Bronchial epithelial cell (primary cell): ENCODE measurements around the gene NLRP1. TPM values are rescaled to one million over a fixed set of nuclear protein-coding genes. Genes with fewer than 3 reads are reported as not detected.

Experiments used
- DNase-seq: peaks from one replicate; pipeline ENCODE4 v3.0.0-alpha.2; 2010; ENCODE audit warnings: low read depth
- FAIRE-seq: peaks from 2 replicates; lab custom pipeline; 2011; peaks lifted over from hg19 to GRCh38; lab: Jason Lieb, UNC
- H3K27me3 ChIP-seq: 2 replicates; pipeline ENCODE4 v1.5.1; 2011; ENCODE audit warnings: low read length; ENCODE audit not compliant: control insufficient read depth, insufficient read depth
- H3K36me3 ChIP-seq: 2 replicates; pipeline ENCODE4 v1.5.1; 2011; ENCODE audit warnings: low read length; ENCODE audit not compliant: control insufficient read depth, insufficient read depth
- H3K4me3 ChIP-seq: 2 replicates; pipeline ENCODE4 v1.5.1; 2011; ENCODE audit warnings: mild to moderate bottlenecking, low read depth, low read length, control low read depth
- total RNA-seq: library from RNA; depleted of rRNA; stranded (reverse); fragments of >200 nt; gene quantifications from 2 replicates; pipeline ENCODE4 v1.2.1, GENCODE V29; 2014
- TF ChIP-seq, protein P1 (sequence below): IDR thresholded peaks from 2 replicates; pipeline ENCODE4 v1.5.1; 2011; ENCODE audit warnings: mild to moderate bottlenecking, moderate library complexity, low read length, control low read depth, inconsistent platforms; ENCODE audit not compliant: insufficient read depth, severe bottlenecking

The NLRP1 gene
- total RNA-seq, 1 donor from 2014 or later, result 12.9 TPM

DNA sequence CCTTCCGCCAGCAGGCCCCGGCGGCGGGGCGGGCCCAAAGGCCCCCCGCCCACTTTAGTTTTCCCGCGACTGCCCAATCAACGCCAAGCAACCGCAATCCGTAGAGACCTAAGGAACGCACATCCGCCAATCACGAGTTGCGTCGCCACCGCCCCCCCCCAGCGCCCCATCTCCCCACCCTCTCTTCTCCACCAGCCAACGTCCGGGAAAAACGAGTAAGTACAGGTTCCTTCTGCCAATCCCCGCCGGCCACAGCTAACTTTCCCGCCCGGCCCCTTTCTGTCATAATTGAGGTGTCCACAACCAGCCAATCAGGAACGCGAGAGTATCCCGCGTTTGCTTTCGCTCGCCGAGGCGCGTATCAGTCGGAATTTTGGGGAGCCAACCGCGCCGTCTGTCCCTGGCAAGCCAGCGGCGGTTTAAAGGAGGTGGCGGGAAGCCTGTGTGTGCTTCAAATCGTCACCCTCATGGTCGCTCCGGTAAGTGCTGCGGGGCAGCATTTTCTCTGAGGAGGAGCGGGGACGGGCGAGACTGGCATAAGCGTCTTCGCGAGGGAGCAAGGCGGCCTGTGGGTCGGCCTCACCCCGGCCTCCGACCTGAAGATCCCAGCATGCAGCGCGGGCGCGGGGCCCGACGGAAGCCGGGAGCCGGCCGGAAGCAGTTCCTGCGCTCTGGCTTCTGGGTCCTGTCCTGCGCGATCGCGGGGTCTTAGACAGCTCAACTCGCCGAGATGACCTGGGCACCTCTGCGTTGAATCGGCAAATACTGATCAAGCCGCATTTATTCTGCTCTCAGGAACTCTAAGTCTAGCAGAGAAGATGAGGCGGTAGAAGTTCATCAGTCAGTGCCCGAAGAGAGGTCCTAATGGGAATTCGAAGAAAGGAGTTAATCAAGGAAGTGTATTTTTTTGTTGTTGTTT lies 97.8 kb downstream of the NLRP1 start, which contains the start of gene MIS12:
MIS12 (plus strand) TSS at position 361 of the 919 bp plus-strand sequence. CDS start 2,297 bp downstream, outside the sequence.
- TF ChIP-seq, protein P1, sequence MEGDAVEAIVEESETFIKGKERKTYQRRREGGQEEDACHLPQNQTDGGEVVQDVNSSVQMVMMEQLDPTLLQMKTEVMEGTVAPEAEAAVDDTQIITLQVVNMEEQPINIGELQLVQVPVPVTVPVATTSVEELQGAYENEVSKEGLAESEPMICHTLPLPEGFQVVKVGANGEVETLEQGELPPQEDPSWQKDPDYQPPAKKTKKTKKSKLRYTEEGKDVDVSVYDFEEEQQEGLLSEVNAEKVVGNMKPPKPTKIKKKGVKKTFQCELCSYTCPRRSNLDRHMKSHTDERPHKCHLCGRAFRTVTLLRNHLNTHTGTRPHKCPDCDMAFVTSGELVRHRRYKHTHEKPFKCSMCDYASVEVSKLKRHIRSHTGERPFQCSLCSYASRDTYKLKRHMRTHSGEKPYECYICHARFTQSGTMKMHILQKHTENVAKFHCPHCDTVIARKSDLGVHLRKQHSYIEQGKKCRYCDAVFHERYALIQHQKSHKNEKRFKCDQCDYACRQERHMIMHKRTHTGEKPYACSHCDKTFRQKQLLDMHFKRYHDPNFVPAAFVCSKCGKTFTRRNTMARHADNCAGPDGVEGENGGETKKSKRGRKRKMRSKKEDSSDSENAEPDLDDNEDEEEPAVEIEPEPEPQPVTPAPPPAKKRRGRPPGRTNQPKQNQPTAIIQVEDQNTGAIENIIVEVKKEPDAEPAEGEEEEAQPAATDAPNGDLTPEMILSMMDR, result no peak
- Histone ChIP-seq H3K36me3 (peaks cover 5% of the 10 kb centered on the region), H3K4me3 (peak within 1 kb of the TSS; percentile 88), H3K27me3 (no peaks in the 10 kb centered on the region)
- DNase-seq (peak; percentile 93), FAIRE-seq (no peak)

DNA sequence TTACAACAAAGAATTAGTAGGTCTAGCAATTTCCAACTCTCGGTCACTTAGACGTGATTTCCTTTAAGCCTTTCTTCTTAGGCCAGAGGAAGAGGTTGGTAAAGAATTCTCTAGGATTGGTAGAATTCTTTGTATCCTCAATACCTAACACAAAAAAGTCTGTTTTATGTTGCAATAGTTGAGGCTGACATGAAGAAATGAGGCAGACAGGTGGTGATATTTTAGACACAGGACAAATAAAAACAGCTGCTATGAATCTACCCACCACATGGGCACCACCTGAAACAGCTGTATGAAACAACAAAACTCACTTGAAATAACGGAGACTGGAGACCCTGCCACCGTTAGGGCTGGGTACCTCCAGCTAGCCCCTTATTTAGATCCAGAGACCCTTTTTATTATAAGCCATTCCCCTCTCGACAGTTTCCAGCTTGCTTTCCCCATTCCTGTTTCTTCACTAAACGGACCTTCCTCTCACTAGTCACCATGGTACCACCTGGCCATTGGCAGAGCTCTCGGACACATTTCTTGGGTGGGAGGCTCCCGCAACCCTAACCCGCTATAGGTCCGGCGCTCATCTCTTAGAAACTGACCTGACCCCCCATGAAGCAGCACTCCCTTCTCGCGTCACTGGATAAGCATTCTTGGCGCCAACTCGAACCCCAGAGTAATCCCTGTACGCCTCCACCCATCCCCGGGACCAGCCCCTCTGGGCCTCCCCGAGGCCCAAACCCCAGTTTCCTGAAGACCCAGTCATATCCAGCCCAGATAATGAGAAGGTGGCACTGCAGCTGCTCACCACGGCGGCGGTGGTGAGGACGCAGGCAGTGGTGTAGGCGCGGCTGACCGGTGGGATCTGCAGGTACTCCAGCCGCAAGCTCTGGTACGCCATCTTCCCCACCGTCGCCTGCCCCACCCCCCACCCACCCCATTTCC lies 98.8 kb downstream of the NLRP1 start, which contains the start of gene DERL2:
DERL2 (minus strand) TSS at position 909 of the 936 bp plus-strand sequence; CDS start at position 892, 17 bp downstream.
- Histone ChIP-seq H3K36me3 (peaks cover 5% of the 10 kb centered on the region), H3K27me3 (no peaks in the 10 kb centered on the region), H3K4me3 (peak within 1 kb of the TSS; percentile 88)
- TF ChIP-seq, protein P1, result no peak
- FAIRE-seq (no peak), DNase-seq (no peak)

DNA sequence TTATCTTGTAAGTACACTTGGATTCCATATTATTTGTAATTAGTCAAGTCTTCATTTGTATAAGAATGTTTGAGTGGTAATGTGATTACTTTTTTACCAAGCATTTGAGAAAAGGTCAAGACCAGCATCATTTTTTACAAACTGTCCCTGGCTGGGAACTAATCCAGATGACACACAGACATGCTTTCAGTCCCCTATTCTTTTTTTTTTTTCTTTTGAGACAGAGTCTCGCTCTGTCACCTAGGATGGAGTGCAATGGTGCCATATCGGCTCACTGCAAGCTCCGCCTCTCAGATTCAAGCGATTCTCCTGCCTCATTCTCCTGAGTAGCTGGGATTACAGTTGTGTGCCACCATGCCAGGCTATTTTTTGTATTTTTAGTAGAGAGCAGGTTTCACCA lies 102.9 kb downstream of the NLRP1 start:
- H3K4me3 ChIP-seq, result no peak overlapping the region
- H3K36me3 ChIP-seq, result peaks cover 14% of the 10 kb centered on the region
- FAIRE-seq, result no peak
- DNase-seq, result no peak
- no peaks in the 10 kb centered on the region for H3K27me3 ChIP-seq
- TF ChIP-seq, protein P1, result no peak

DNA sequence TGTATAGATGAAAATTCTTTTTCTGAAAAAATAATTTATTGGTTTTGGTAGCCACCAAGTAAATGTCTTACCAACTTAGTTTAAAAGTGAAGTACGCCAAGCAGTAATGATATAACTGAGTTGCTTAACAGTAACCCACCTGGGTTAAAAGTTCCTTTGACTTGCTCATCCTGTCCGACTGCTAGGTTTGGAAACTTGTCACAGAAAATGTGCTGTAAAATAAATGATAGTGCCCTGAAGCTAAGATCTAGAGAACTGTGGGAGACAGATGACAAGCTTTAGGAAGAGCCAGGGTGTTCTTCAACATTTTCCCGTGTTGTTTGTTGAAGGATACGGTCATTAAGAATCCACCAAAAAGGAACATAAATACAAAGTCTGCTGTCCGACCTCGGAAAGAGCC lies 103.3 kb downstream of the NLRP1 start:
- H3K36me3 ChIP-seq, result peaks cover 14% of the 10 kb centered on the region
- no peak for FAIRE-seq
- no peak overlapping the region for H3K4me3 ChIP-seq
- DNase-seq, result no peak
- TF ChIP-seq, protein P1, result no peak
- no peaks in the 10 kb centered on the region for H3K27me3 ChIP-seq

DNA sequence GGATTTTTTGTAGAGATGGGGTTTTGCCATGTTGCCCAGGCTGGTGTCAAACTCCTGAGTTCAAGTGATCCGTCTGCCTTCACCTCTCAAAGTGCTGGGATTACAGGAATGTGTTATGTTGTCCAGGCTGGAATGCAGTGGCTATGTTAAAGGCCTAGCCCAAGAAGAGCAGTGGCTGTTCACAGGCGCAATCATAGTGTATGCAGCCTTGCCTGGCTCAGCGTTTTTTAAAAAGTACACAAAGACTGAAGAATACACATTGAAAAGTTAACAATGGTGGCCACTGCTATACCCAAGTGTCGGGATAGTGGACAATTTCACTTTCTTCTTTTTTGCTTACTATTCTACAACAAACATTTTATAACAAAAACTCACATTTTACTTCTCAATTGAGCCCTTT lies 105.3 kb downstream of the NLRP1 start:
- H3K36me3 ChIP-seq, result peaks cover 19% of the 10 kb centered on the region
- TF ChIP-seq, protein P1, result no peak
- FAIRE-seq (no peak), DNase-seq (no peak)
- H3K27me3 ChIP-seq, result no peaks in the 10 kb centered on the region
- H3K4me3 ChIP-seq, result no peak overlapping the region
